PFSK-1 (cell line): ENCODE data around the gene NFIA.

Experiments
- FOXP2 ChIP-seq: optimal IDR thresholded peaks from 2 replicates; pipeline ENCODE3; 2011; ENCODE audit warnings: borderline replicate concordance, control low read depth, inconsistent platforms; ENCODE audit not compliant: insufficient read depth; ENCODE audit errors: extremely low read length, extremely low read depth
- POLR2AphosphoS5 ChIP-seq: IDR thresholded peaks from 2 replicates; pipeline ENCODE4 v1.6.1; 2012; ENCODE audit warnings: low read depth, mild to moderate bottlenecking, control low read depth, low read length, moderate library complexity
- SIN3A ChIP-seq: IDR thresholded peaks from 2 replicates; pipeline ENCODE4 v1.6.1; 2012; ENCODE audit warnings: mild to moderate bottlenecking, low read length, moderate library complexity, borderline replicate concordance; ENCODE audit not compliant: insufficient read depth
- TAF1 ChIP-seq: IDR thresholded peaks from 2 replicates; pipeline ENCODE4 v1.6.1; 2012; ENCODE audit warnings: low read length, control low read depth, borderline replicate concordance; ENCODE audit not compliant: insufficient read depth
- TF ChIP-seq, protein P1 (sequence below), 2 experiments: IDR thresholded peaks; 2 replicates each; pipeline versions ENCODE4 v1.6.1 to v1.8.0; 2011 to 2012; ENCODE audit warnings: low read depth in 2 of 2, low read length in 2 of 2, control low read depth in 1 of 2, inconsistent platforms in 1 of 2, mild to moderate bottlenecking in 1 of 2, moderate library complexity in 1 of 2; ENCODE audit not compliant: insufficient read depth in 1 of 2

NFIA gene

GRCh38 chr1:61170328-61171238 lies 88.2 kb downstream of the NFIA start:
- TF ChIP-seq, protein P1, sequence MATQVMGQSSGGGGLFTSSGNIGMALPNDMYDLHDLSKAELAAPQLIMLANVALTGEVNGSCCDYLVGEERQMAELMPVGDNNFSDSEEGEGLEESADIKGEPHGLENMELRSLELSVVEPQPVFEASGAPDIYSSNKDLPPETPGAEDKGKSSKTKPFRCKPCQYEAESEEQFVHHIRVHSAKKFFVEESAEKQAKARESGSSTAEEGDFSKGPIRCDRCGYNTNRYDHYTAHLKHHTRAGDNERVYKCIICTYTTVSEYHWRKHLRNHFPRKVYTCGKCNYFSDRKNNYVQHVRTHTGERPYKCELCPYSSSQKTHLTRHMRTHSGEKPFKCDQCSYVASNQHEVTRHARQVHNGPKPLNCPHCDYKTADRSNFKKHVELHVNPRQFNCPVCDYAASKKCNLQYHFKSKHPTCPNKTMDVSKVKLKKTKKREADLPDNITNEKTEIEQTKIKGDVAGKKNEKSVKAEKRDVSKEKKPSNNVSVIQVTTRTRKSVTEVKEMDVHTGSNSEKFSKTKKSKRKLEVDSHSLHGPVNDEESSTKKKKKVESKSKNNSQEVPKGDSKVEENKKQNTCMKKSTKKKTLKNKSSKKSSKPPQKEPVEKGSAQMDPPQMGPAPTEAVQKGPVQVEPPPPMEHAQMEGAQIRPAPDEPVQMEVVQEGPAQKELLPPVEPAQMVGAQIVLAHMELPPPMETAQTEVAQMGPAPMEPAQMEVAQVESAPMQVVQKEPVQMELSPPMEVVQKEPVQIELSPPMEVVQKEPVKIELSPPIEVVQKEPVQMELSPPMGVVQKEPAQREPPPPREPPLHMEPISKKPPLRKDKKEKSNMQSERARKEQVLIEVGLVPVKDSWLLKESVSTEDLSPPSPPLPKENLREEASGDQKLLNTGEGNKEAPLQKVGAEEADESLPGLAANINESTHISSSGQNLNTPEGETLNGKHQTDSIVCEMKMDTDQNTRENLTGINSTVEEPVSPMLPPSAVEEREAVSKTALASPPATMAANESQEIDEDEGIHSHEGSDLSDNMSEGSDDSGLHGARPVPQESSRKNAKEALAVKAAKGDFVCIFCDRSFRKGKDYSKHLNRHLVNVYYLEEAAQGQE (IDR thresholded peaks at IDR 0.05; ENCODE audit: insufficient read depth in 1 of 2, low read depth in 2 of 2, low read length in 2 of 2) = no peak
- TF ChIP-seq POLR2AphosphoS5 = no peak

- TF ChIP-seq, protein P1 (IDR thresholded peaks at IDR 0.05; ENCODE audit: insufficient read depth in 1 of 2, low read depth in 2 of 2, low read length in 2 of 2) = no peak
- TF ChIP-seq TAF1 = no peak
- no peak for TF ChIP-seq SIN3A
- no peak for TF ChIP-seq POLR2AphosphoS5
- TF ChIP-seq FOXP2 = no peak
These were observed 89.0 kb downstream of the NFIA start for GRCh38 chr1:61171346-61171745.

DNA sequence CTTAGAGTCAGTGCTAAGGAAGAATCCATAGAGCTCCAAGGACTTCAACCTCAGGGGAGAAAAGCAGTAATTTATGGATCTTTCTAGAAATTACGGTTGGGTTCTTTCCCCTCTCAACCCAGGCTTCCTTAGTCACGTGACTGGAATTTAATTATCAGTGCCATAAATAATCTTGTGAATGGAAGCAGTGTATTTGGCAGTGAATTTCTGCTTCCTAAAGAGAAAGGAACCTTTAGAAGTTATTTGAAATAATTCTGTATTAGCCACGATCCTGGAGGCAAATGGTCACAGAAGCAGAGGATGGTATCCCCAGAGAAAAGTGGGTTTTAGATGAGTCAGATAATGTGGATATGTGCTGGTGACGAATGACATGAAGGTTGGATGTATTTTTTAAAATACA lies 89.6 kb downstream of the NFIA start:
- TF ChIP-seq TAF1 = no peak
- TF ChIP-seq SIN3A = no peak
- no peak for TF ChIP-seq FOXP2
- TF ChIP-seq, protein P1 (IDR thresholded peaks at IDR 0.05; ENCODE audit: insufficient read depth in 1 of 2, low read depth in 2 of 2, low read length in 2 of 2) = no peak
- no peak for TF ChIP-seq POLR2AphosphoS5

DNA sequence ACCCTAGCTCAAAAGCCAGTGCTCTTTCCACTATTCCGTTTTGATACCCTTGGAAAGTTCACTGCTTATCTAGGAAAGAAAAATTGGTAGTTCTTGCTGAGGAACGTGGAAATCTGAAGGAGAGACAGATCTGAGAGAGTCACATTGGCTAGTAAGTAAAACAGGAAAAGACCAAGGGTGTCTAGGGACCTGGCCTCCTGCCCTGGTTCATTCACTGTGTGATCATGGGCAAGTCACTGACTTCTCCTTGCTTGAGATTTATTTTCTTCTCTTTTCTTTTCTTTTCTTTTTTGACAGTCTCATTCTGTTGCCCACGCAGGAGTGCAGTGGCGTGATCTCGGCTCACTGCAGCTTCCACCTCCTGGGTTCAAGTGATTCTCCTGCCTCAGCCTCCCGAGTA lies 90.8 kb downstream of the NFIA start:
- no peak for TF ChIP-seq POLR2AphosphoS5
- TF ChIP-seq FOXP2 = no peak
- TF ChIP-seq SIN3A = no peak
- TF ChIP-seq TAF1 = no peak
- TF ChIP-seq, protein P1 (IDR thresholded peaks at IDR 0.05; ENCODE audit: insufficient read depth in 1 of 2, low read depth in 2 of 2, low read length in 2 of 2) = no peak
